NB4 (cell line): ENCODE data around the gene NUDT8.

Experiments
- DNase-seq: peaks from one replicate; pipeline ENCODE4 v3.0.0; 2010; ENCODE audit warnings: low read depth
- H3K4me3 ChIP-seq: one replicate; pipeline ENCODE4 v1.5.1; 2011; ENCODE audit warnings: mild to moderate bottlenecking, low read depth, low read length, moderate library complexity
- CTCF ChIP-seq: IDR thresholded peaks from one replicate; pipeline ENCODE4 v1.5.1; 2012; ENCODE audit warnings: low read depth, low read length
- MAX ChIP-seq: IDR thresholded peaks from 2 replicates; pipeline ENCODE4 v1.6.1; 2011; ENCODE audit warnings: low read depth, low read length
- MYC ChIP-seq: IDR thresholded peaks from 2 replicates; pipeline ENCODE4 v1.6.1; 2011; ENCODE audit warnings: low read depth, low read length
- POLR2A ChIP-seq: IDR thresholded peaks from 2 replicates; pipeline ENCODE4 v1.6.1; 2011; ENCODE audit warnings: mild to moderate bottlenecking; ENCODE audit not compliant: insufficient read length; ENCODE audit errors: extremely low read depth

The NUDT8 gene

GRCh38 chr11:67611165-67611564 is 18.6 kb downstream of the NUDT8 start:
- no peak for TF ChIP-seq POLR2A
- no peak for TF ChIP-seq MAX
- no peak for TF ChIP-seq MYC
- TF ChIP-seq CTCF: no peak
- DNase-seq: no peak
- no peak overlapping the region for H3K4me3 ChIP-seq

GRCh38 chr11:67610302-67610868 is 19.4 kb downstream of the NUDT8 start:
- TF ChIP-seq CTCF (no peak), MAX (no peak), POLR2A (no peak), MYC (no peak)
- DNase-seq: no peak

GRCh38 chr11:67609316-67609715 is 20.4 kb downstream of the NUDT8 start:
- TF ChIP-seq MYC (no peak), CTCF (no peak), MAX (no peak), POLR2A (no peak)
- DNase-seq: no peak
- H3K4me3 ChIP-seq: no peak overlapping the region

More at GRCh38 chr11:67610302-67610868, 19.4 kb downstream of the NUDT8 start:
- no peak overlapping the region for H3K4me3 ChIP-seq

- TF ChIP-seq POLR2A (no peak), MYC (no peak), MAX (no peak), CTCF (no peak)
- no peak for DNase-seq
- no peak overlapping the region for H3K4me3 ChIP-seq
Observed at GRCh38 chr11:67608486-67608885, 21.3 kb downstream of the NUDT8 start.

- TF ChIP-seq CTCF: no peak
- no peak for TF ChIP-seq MAX
- TF ChIP-seq POLR2A: no peak
- no peak for TF ChIP-seq MYC
- no peak for DNase-seq
- H3K4me3 ChIP-seq: peak overlapping the region; percentile 92
Observed at GRCh38 chr11:67607507-67607906, 22.2 kb downstream of the NUDT8 start.
